HCT116 (cell line): ENCODE results near the gene TBX4. TPM values are rescaled to one million over a fixed set of nuclear protein-coding genes. Genes with fewer than 3 reads are reported as not detected.

Experiments
- ATAC-seq: fragments of 200-7000 bp; cut with Tn5 transposase; 2 replicates; pipeline ENCODE4 v1.9.1; 2020; ENCODE audit warnings: mild to moderate bottlenecking, moderate library complexity
- BruUV-seq: library from RNA; stranded (reverse); fragments of 400-500 nt; replicated peaks from 2 replicates; lab custom pipeline; 2021; lab: Mats Ljungman, UMichigan
- CTCF ChIA-PET: fragments of 300-600 bp; sonication (Branson Sonifier 250); formaldehyde crosslinking; loops from one replicate; lab custom pipeline; 2021; ENCODE audit warnings: antibody characterized with exemption; lab: Charles Lee
- POLR2A ChIA-PET: fragments of 300-600, 350-600 bp; sonication (Branson Sonifier 250); formaldehyde crosslinking; loops from one replicate; lab custom pipeline; 2021; ENCODE audit warnings: antibody characterized with exemption; lab: Charles Lee
- RAD21 ChIA-PET, 2 experiments: fragments of 300-600 bp; sonication (Branson Sonifier 250); formaldehyde crosslinking; loops; one replicate each; lab custom pipeline; 2023; ENCODE audit warnings: low total read pairs in 2 of 2; ENCODE audit not compliant: uncharacterized antibody in 2 of 2, unreplicated experiment in 2 of 2, low non-redundant PET in 1 of 2; lab: Charles Lee
- DNase-seq: peaks from one replicate; pipeline ENCODE4 v3.0.0-alpha.2; 2010; ENCODE audit warnings: low read depth, low spot score
- H2AFZ ChIP-seq: fragments of 200-600 bp; shearing (Covaris generic), sonication (generic); 2 replicates; pipeline ENCODE4 v1.6.1; 2017; ENCODE audit warnings: low read depth, mixed run types, mixed read lengths, antibody characterized with exemption, low read length; ENCODE audit not compliant: poor library complexity, severe bottlenecking
- H3K27ac ChIP-seq: 2 replicates; pipeline ENCODE4 v1.5.1; 2012; ENCODE audit warnings: low read depth, low read length
- H3K27me3 ChIP-seq: fragments of 200-600 bp; sonication (generic); 2 replicates; pipeline ENCODE4 v1.6.1; 2016; ENCODE audit warnings: mixed run types, low read length, mixed read lengths; ENCODE audit not compliant: insufficient read depth
- H3K36me3 ChIP-seq, 2 experiments: fragments of 200-500 bp in 1 of 2; fragments of 200-600 bp in 1 of 2; sonication (Bioruptor generic) in 1 of 2; sonication (generic) in 1 of 2; 2 replicates each; pipeline versions ENCODE4 v1.5.1 to v1.6.1; 2014 to 2016; ENCODE audit warnings: low read length in 2 of 2, inconsistent platforms in 1 of 2, mixed read lengths in 1 of 2, mixed run types in 1 of 2; ENCODE audit not compliant: insufficient read depth in 2 of 2, control insufficient read depth in 1 of 2
- H3K4me1 ChIP-seq, 2 experiments: fragments of 200-600 bp in 1 of 2; sonication (generic) in 1 of 2; 2 replicates each; pipeline versions ENCODE4 v1.5.1 to v1.6.1; 2012 to 2017; ENCODE audit warnings: low read length in 2 of 2, inconsistent platforms in 1 of 2, mild to moderate bottlenecking in 1 of 2, mixed read lengths in 1 of 2, mixed run types in 1 of 2, moderate library complexity in 1 of 2; ENCODE audit not compliant: insufficient read depth in 2 of 2, control insufficient read depth in 1 of 2
- H3K4me2 ChIP-seq: fragments of 200-600 bp; sonication (generic); 2 replicates; pipeline ENCODE4 v1.6.1; 2017; ENCODE audit warnings: mixed run types, low read length, mixed read lengths
- H3K4me3 ChIP-seq, 2 experiments: fragments of 200-600 bp in 1 of 2; sonication (generic) in 1 of 2; replicated peaks in 1 of 2; 2 replicates each; pipeline ENCODE4 v1.5.1; 2011 to 2016; ENCODE audit warnings: low read length in 2 of 2, control low read depth in 1 of 2, low read depth in 1 of 2, mild to moderate bottlenecking in 1 of 2, mixed read lengths in 1 of 2, mixed run types in 1 of 2
- H3K79me2 ChIP-seq: fragments of 200-600 bp; sonication (generic); 2 replicates; pipeline ENCODE4 v1.6.1; 2017; ENCODE audit warnings: mild to moderate bottlenecking, mixed run types, low read length, moderate library complexity, mixed read lengths; ENCODE audit not compliant: insufficient read depth
- H3K9ac ChIP-seq: fragments of 200-600 bp; sonication (generic); 2 replicates; pipeline ENCODE4 v1.6.1; 2016; ENCODE audit warnings: low read length, mixed read lengths
- H3K9me2 ChIP-seq: fragments of 200-600 bp; sonication (generic), shearing (Covaris generic); 2 replicates; pipeline ENCODE4 v1.6.1; 2017; ENCODE audit warnings: mixed run types, mild to moderate bottlenecking, moderate library complexity; ENCODE audit not compliant: insufficient read depth
- H3K9me3 ChIP-seq, 2 experiments: fragments of 200-500 bp in 1 of 2; fragments of 200-600 bp in 1 of 2; sonication (Bioruptor generic) in 1 of 2; sonication (generic) in 1 of 2; 2 replicates each; pipeline ENCODE4 v1.6.1; 2014 to 2017; ENCODE audit warnings: low read length in 2 of 2, mixed read lengths in 2 of 2, inconsistent platforms in 1 of 2, low read depth in 1 of 2, mild to moderate bottlenecking in 1 of 2, mixed run types in 1 of 2, moderate library complexity in 1 of 2; ENCODE audit not compliant: control insufficient read depth in 1 of 2, insufficient read depth in 1 of 2
- H4K20me1 ChIP-seq: fragments of 200-600 bp; sonication (generic), shearing (Covaris generic); 2 replicates; pipeline ENCODE4 v1.6.1; 2017; ENCODE audit warnings: mixed run types, mild to moderate bottlenecking, moderate library complexity; ENCODE audit not compliant: insufficient read depth
- ATF3 ChIP-seq: IDR thresholded peaks from 2 replicates; pipeline ENCODE4 v1.6.1; 2012
- CBX3 ChIP-seq: IDR thresholded peaks from 2 replicates; pipeline ENCODE4 v1.6.1; 2012; ENCODE audit warnings: low read depth
- CEBPB ChIP-seq: IDR thresholded peaks from 2 replicates; pipeline ENCODE4 v1.6.1; 2012; ENCODE audit warnings: low read depth
- CTCF ChIP-seq, 3 experiments: fragments of 200-600 bp in 1 of 3; sonication (generic) in 1 of 3; IDR thresholded peaks in 2 of 3; conservative IDR thresholded peaks in 1 of 3; 2 replicates each; pipeline ENCODE4 v1.5.1; 2012 to 2017; ENCODE audit warnings: low read depth in 2 of 3, low read length in 2 of 3, antibody characterized with exemption in 1 of 3, borderline replicate concordance in 1 of 3, control low read depth in 1 of 3, mild to moderate bottlenecking in 1 of 3, mixed read lengths in 1 of 3, mixed run types in 1 of 3, moderate library complexity in 1 of 3; ENCODE audit not compliant: insufficient read depth in 1 of 3
- EGR1 ChIP-seq: IDR thresholded peaks from 2 replicates; pipeline ENCODE4 v1.6.1; 2012; ENCODE audit warnings: low read depth
- EZH2 ChIP-seq: fragments of 200-600 bp; sonication (generic); IDR thresholded peaks from 2 replicates; pipeline ENCODE4 v1.6.1; 2017; ENCODE audit warnings: antibody characterized with exemption, mixed run types
- EZH2phosphoT487 ChIP-seq: fragments of 200-600 bp; IDR thresholded peaks from 2 replicates; pipeline ENCODE4 v1.6.1; 2018; ENCODE audit warnings: antibody characterized with exemption, borderline replicate concordance
- JUND ChIP-seq: IDR thresholded peaks from 2 replicates; pipeline ENCODE4 v1.6.1; 2012
- MAX ChIP-seq: IDR thresholded peaks from 2 replicates; pipeline ENCODE4 v1.6.1; 2012
- POLR2A ChIP-seq: IDR thresholded peaks from 2 replicates; pipeline ENCODE4 v1.7.0; 2011; ENCODE audit warnings: borderline replicate concordance; ENCODE audit not compliant: insufficient read depth, insufficient read length; ENCODE audit errors: extremely low read depth
- POLR2AphosphoS5 ChIP-seq: IDR thresholded peaks from 2 replicates; pipeline ENCODE4 v1.6.1; 2011; ENCODE audit warnings: mild to moderate bottlenecking, low read depth, low read length, moderate library complexity
- RAD21 ChIP-seq: IDR thresholded peaks from 2 replicates; pipeline ENCODE4 v1.6.1; 2012; ENCODE audit warnings: low read depth, mild to moderate bottlenecking
- SP1 ChIP-seq: IDR thresholded peaks from 2 replicates; pipeline ENCODE4 v1.6.1; 2012; ENCODE audit warnings: low read depth
- SRF ChIP-seq: IDR thresholded peaks from 2 replicates; pipeline ENCODE4 v1.6.1; 2012; ENCODE audit warnings: low read depth
- YY1 ChIP-seq: IDR thresholded peaks from 2 replicates; pipeline ENCODE4 v1.6.1; 2011; ENCODE audit warnings: low read length, low read depth, moderate library complexity, mild to moderate bottlenecking; ENCODE audit not compliant: insufficient replicate concordance; ENCODE audit errors: extremely low read depth
- ZBTB33 ChIP-seq: IDR thresholded peaks from 2 replicates; pipeline ENCODE4 v1.6.1; 2011; ENCODE audit warnings: mild to moderate bottlenecking, low read length, moderate library complexity; ENCODE audit not compliant: insufficient replicate concordance; ENCODE audit errors: extremely low read depth
- ZNF274 ChIP-seq: fragments of 200-500 bp; sonication (Bioruptor generic); IDR thresholded peaks from 2 replicates; pipeline ENCODE4 v1.6.1; 2014; ENCODE audit warnings: mild to moderate bottlenecking, low read depth, low read length, inconsistent platforms
- intact Hi-C: fragments of 100-400 bp; cut with micrococcal nuclease; formaldehyde crosslinking; loops from 2 replicates; pipeline ENCODE4 v1.10.0; 2022
- total RNA-seq: library from RNA; stranded (reverse); gene quantifications from one replicate; pipeline ENCODE4 v1.2.1, GENCODE V29; 2021; ENCODE audit not compliant: unreplicated experiment

TBX4 gene
- total RNA-seq, 1 experiment from 2014 or later: 0.27 TPM

GRCh38 chr17:61477204-61477834 is 25.1 kb downstream of the TBX4 start:
- TF ChIP-seq MAX (no peak), ATF3 (no peak), CTCF (IDR thresholded peaks at IDR 0.05 in 2 of 3, conservative IDR thresholded peaks at IDR 0.05 in 1 of 3; ENCODE audit: borderline replicate concordance in 1 of 3, insufficient read depth in 1 of 3, low read depth in 2 of 3, low read length in 2 of 3) (no peak), YY1 (no peak), JUND (no peak), POLR2A (no peak), ZBTB33 (no peak), SRF (no peak), RAD21 (no peak), EGR1 (no peak), CEBPB (no peak), POLR2AphosphoS5 (no peak), EZH2phosphoT487 (no peak), CBX3 (no peak), ZNF274 (no peak), SP1 (no peak), EZH2 (no peak)

More at GRCh38 chr17:61477204-61477834, 25.1 kb downstream of the TBX4 start:
- H3K4me1 ChIP-seq: peaks cover 0 to 19% of the 10 kb centered on the region in 2 experiments; a peak in 2 of 4 replicates
- no peak overlapping the region for H3K4me2 ChIP-seq
- no peaks in the 10 kb centered on the region for H3K9me3 ChIP-seq
- no peaks in the 10 kb centered on the region for H3K79me2 ChIP-seq
- no peaks in the 10 kb centered on the region for H3K36me3 ChIP-seq
- no peaks in the 10 kb centered on the region for H3K9me2 ChIP-seq
- H2AFZ ChIP-seq: no peak overlapping the region
- H3K27ac ChIP-seq: no peak overlapping the region
- no peak overlapping the region for H3K9ac ChIP-seq
- DNase-seq (no peak), ATAC-seq (no peak)
- no TSS peak for BruUV-seq
- ChIA-PET POLR2A (interaction anchor here (1.3 to 1.4 kb wide), 2 partner anchors 8 to 9 kb away, joined by 3 read pairs; no protein-coding TSS in a partner anchor), CTCF (no interaction called here), RAD21 (no interaction called here)
- no peaks in the 10 kb centered on the region for H4K20me1 ChIP-seq
- no peak overlapping the region for H3K4me3 ChIP-seq
- H3K27me3 ChIP-seq: no peaks in the 10 kb centered on the region
- intact Hi-C loops: no loop called here
